Measurements from ENCODE around the gene ZFP90.

- TF ChIP-seq CTCF (tag by site-specific recombination; IDR thresholded peaks at IDR 0.05), result no peak
- no peak for TF ChIP-seq ZNF302 (tag by site-specific recombination; IDR thresholded peaks at IDR 0.05; ENCODE audit: low read depth)
- no peak for TF ChIP-seq YY1 (tag by site-specific recombination; IDR thresholded peaks at IDR 0.05)
- no peak for TF ChIP-seq ZNF585B (tag by site-specific recombination; IDR thresholded peaks at IDR 0.05)
- no peak for TF ChIP-seq ZNF26 (tag by site-specific recombination; IDR thresholded peaks at IDR 0.05)
- no peak for TF ChIP-seq ZNF529 (tag by site-specific recombination; IDR thresholded peaks at IDR 0.05; ENCODE audit: insufficient replicate concordance)
- TF ChIP-seq TCF7L2 (IDR thresholded peaks at IDR 0.05; ENCODE audit: borderline replicate concordance, low read depth, low read length), result no peak
- TF ChIP-seq SP2 (tag by site-specific recombination; IDR thresholded peaks at IDR 0.05), result no peak
- no peak for TF ChIP-seq ZNF513 (tag by site-specific recombination; IDR thresholded peaks at IDR 0.05)
- no peak for TF ChIP-seq INSM2 (tag by site-specific recombination; IDR thresholded peaks at IDR 0.05)
- TF ChIP-seq ZNF280D (tag by site-specific recombination; IDR thresholded peaks at IDR 0.05), result no peak
- no peak for TF ChIP-seq ZNF132 (tag by site-specific recombination; IDR thresholded peaks at IDR 0.05; ENCODE audit: borderline replicate concordance)
- TF ChIP-seq ZNF580 (tag by site-specific recombination; IDR thresholded peaks at IDR 0.05), result no peak
These were observed 66.7 kb downstream of the ZFP90 start for GRCh38 chr16:68605746-68606145.

Measured in HEK293 (cell line).